Measurements from ENCODE around the gene TSPAN6. TPM values are rescaled to one million over a fixed set of nuclear protein-coding genes. Genes with fewer than 3 reads are reported as not detected.

The TSPAN6 gene
- total and polyA plus RNA-seq, 2 donors (not counting 1 experiment from before 2014, with no cell fraction given), result 29.2 to 34.1 TPM

DNA sequence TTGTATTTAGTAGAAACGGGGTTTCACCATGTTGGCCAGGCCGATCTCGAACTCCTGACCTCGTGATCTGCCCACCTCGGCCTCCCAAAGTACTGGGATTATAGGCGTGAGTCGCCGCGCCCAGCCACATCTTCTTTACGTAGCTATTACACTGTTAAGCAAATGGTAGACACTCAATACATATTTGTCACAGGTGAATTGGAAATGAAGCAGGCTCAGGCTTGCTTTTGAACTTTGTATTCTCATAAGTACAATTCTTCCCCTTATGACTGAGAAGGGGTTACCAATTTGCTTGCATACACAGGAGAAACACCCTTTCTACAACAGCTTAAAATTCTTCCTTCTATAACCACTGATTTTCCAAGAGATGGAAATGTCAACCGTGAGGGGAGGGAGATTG is 6.6 kb upstream of the TSPAN6 start:
- Histone ChIP-seq H3K4me3 (replicated peaks in 1 of 4; ENCODE audit: control extremely low read depth in 1 of 4, insufficient read depth in 1 of 4, low read depth in 3 of 4, low read length in 4 of 4) (peak overlapping the region in 1 of 4 experiments; percentile 82), H4K20me1 (ENCODE audit: control insufficient read depth, extremely low read depth, insufficient read depth, low read length) (no peaks in the 10 kb centered on the region), H3K9ac (ENCODE audit: insufficient read depth, low read length) (no peak overlapping the region), H3K36me3 (ENCODE audit: control insufficient read depth, insufficient read depth, low read length) (no peaks in the 10 kb centered on the region), H3K4me2 (ENCODE audit: extremely low read depth, insufficient read depth, low read length) (no peak overlapping the region), H3K79me2 (ENCODE audit: control insufficient read depth, insufficient read depth, low read length) (peaks cover 12% of the 10 kb centered on the region), H3K27me3 (ENCODE audit: control insufficient read depth, insufficient read depth, low read length) (no peaks in the 10 kb centered on the region), H3K9me3 (ENCODE audit: control insufficient read depth, insufficient read depth, low read depth, low read length) (no peaks in the 10 kb centered on the region), H3K27ac (ENCODE audit: insufficient read depth, low read length) (peak overlapping the region; percentile 60), H2AFZ (ENCODE audit: low read length) (no peak overlapping the region), H3K4me1 (ENCODE audit: control insufficient read depth, extremely low read depth, insufficient read depth, low read length) (peaks cover 21% of the 10 kb centered on the region)
- no peak for TF ChIP-seq EZH2 (IDR thresholded peaks at IDR 0.05; ENCODE audit: low read length, missing control alignments)
- TF ChIP-seq, protein P1, sequence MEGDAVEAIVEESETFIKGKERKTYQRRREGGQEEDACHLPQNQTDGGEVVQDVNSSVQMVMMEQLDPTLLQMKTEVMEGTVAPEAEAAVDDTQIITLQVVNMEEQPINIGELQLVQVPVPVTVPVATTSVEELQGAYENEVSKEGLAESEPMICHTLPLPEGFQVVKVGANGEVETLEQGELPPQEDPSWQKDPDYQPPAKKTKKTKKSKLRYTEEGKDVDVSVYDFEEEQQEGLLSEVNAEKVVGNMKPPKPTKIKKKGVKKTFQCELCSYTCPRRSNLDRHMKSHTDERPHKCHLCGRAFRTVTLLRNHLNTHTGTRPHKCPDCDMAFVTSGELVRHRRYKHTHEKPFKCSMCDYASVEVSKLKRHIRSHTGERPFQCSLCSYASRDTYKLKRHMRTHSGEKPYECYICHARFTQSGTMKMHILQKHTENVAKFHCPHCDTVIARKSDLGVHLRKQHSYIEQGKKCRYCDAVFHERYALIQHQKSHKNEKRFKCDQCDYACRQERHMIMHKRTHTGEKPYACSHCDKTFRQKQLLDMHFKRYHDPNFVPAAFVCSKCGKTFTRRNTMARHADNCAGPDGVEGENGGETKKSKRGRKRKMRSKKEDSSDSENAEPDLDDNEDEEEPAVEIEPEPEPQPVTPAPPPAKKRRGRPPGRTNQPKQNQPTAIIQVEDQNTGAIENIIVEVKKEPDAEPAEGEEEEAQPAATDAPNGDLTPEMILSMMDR (conservative IDR thresholded peaks at IDR 0.05 in 1 of 2, IDR thresholded peaks at IDR 0.05 in 1 of 2; ENCODE audit: low read depth in 1 of 2, low read length in 2 of 2), result no peak
- DNase-seq (ENCODE audit: low read depth in 2 of 2), result no peak

DNA sequence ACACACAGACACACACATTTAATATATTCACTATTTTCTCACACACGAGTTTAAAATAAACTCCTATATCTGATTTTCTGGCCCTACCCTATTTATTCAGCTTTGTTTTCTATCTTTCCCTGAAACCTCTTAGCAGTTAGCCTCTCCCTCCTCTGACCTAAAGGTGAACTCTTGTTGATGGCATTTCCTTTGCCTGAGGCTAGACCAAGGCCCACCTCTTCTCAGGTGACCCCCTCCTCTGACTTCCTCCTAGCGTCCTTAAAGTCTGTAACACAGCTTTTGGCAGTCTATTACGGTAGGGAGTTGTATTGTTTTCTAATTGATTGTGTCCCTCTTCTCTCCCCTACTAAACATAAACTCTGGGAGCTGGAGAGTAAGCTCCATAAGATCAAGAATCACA is 5.7 kb upstream of the TSPAN6 start:
- Histone ChIP-seq H3K36me3 (ENCODE audit: control insufficient read depth, insufficient read depth, low read length) (no peaks in the 10 kb centered on the region), H3K27me3 (ENCODE audit: control insufficient read depth, insufficient read depth, low read length) (no peaks in the 10 kb centered on the region), H2AFZ (ENCODE audit: low read length) (no peak overlapping the region), H3K4me3 (replicated peaks in 1 of 4; ENCODE audit: control extremely low read depth in 1 of 4, insufficient read depth in 1 of 4, low read depth in 3 of 4, low read length in 4 of 4) (no peak overlapping the region), H3K4me2 (ENCODE audit: extremely low read depth, insufficient read depth, low read length) (no peak overlapping the region), H3K4me1 (ENCODE audit: control insufficient read depth, extremely low read depth, insufficient read depth, low read length) (peaks cover 12% of the 10 kb centered on the region), H4K20me1 (ENCODE audit: control insufficient read depth, extremely low read depth, insufficient read depth, low read length) (no peaks in the 10 kb centered on the region), H3K27ac (ENCODE audit: insufficient read depth, low read length) (no peak overlapping the region), H3K9me3 (ENCODE audit: control insufficient read depth, insufficient read depth, low read depth, low read length) (no peaks in the 10 kb centered on the region), H3K79me2 (ENCODE audit: control insufficient read depth, insufficient read depth, low read length) (peaks cover 12% of the 10 kb centered on the region), H3K9ac (ENCODE audit: insufficient read depth, low read length) (no peak overlapping the region)
- TF ChIP-seq, protein P1 (conservative IDR thresholded peaks at IDR 0.05 in 1 of 2, IDR thresholded peaks at IDR 0.05 in 1 of 2; ENCODE audit: low read depth in 1 of 2, low read length in 2 of 2), result no peak
- no peak for TF ChIP-seq EZH2 (IDR thresholded peaks at IDR 0.05; ENCODE audit: low read length, missing control alignments)
- no peak for DNase-seq (ENCODE audit: low read depth in 2 of 2)

DNA sequence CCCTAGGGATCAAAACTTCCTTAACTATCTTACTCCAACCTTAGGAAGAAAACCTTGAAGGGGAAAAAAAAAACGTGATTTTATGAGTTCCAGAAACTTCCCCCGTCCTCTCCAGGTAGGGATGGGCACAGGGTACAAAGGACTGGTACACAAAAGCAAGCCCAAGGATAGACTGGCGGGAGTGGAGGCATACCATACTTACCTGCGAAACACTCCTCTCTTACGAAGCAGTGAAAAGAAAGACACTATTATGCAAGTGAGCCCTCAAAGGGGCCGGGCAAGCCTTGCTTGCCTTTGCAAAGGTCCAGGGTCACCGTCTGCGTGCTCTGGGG is 651 bp downstream of the TSPAN6 start:
- DNase-seq (ENCODE audit: low read depth in 2 of 2), result no peak
- H3K27me3 ChIP-seq (ENCODE audit: control insufficient read depth, insufficient read depth, low read length), result no peaks in the 10 kb centered on the region
- no peak overlapping the region for H3K9ac ChIP-seq (ENCODE audit: insufficient read depth, low read length)
- peak overlapping the region; percentile 1 for H2AFZ ChIP-seq (ENCODE audit: low read length)
- no peaks in the 10 kb centered on the region for H3K9me3 ChIP-seq (ENCODE audit: control insufficient read depth, insufficient read depth, low read depth, low read length)
- no peaks in the 10 kb centered on the region for H3K4me1 ChIP-seq (ENCODE audit: control insufficient read depth, extremely low read depth, insufficient read depth, low read length)
- H3K79me2 ChIP-seq (ENCODE audit: control insufficient read depth, insufficient read depth, low read length), result no peaks in the 10 kb centered on the region
- no peak for TF ChIP-seq EZH2 (IDR thresholded peaks at IDR 0.05; ENCODE audit: low read length, missing control alignments)
- TF ChIP-seq, protein P1 (conservative IDR thresholded peaks at IDR 0.05 in 1 of 2, IDR thresholded peaks at IDR 0.05 in 1 of 2; ENCODE audit: low read depth in 1 of 2, low read length in 2 of 2), result no peak
- H3K27ac ChIP-seq (ENCODE audit: insufficient read depth, low read length), result peak overlapping the region; percentile 67
- H3K36me3 ChIP-seq (ENCODE audit: control insufficient read depth, insufficient read depth, low read length), result no peaks in the 10 kb centered on the region
- H4K20me1 ChIP-seq (ENCODE audit: control insufficient read depth, extremely low read depth, insufficient read depth, low read length), result no peaks in the 10 kb centered on the region
- peak overlapping the region; percentile 55 to 79 (median 64) for H3K4me3 ChIP-seq (replicated peaks in 1 of 4; ENCODE audit: control extremely low read depth in 1 of 4, insufficient read depth in 1 of 4, low read depth in 3 of 4, low read length in 4 of 4)
- H3K4me2 ChIP-seq (ENCODE audit: extremely low read depth, insufficient read depth, low read length), result peak overlapping the region; percentile 78
